Activated CD4-positive, CD25-positive, alpha-beta regulatory T cell (primary cell): ENCODE results near the gene UNC13C.

ENCODE experiments used
- DNase-seq, 4 experiments: peaks; one replicate each; lab custom pipeline; 2025; lab: John Stamatoyannopoulos, UW

The UNC13C gene

GRCh38 chr15:54120949-54121463 lies 142.8 kb downstream of the UNC13C start:
- DNase-seq = no peak

DNA sequence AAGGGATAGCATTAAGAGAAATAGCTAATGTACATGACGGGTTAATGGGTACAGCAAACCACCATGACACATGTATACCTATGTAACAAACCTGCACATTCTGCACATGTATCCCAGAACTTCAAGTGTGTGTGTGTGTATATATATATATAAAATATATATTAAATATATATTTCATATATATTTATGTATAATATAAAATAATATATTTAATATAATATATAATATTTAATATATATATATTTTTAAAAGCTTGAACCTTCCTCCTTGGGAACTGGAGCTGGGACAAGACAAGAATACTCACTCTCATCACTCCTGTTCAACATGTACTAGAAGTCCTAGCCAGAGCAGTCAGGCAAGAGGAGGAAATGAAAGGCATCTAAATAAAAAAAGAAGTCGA lies 149.3 kb downstream of the UNC13C start:
- DNase-seq = no peak

- no peak for DNase-seq
Observed at GRCh38 chr15:54131410-54131809, 153.2 kb downstream of the UNC13C start.

GRCh38 chr15:54149115-54149531 lies 170.9 kb downstream of the UNC13C start:
- DNase-seq = no peak

DNA sequence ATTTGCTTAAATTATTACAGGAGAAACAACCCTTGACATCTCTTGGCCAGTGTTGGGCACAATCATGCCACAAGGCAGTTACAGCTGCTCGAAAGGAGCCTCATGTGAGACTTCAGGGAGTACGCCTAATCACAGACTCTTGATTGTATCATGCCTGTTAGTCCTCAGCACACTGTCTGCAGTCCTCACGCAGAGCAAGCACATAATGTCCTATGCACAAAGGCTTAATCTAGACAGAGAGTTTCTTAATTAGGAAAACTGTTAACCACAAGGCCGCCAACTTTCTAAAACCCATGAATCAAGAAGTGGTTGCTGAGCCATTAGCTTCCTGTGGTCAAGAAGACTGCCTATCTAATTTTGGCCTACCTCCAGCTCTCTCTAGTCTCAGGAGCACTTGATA lies 172.0 kb downstream of the UNC13C start:
- DNase-seq = no peak

GRCh38 chr15:54159012-54159411 lies 180.8 kb downstream of the UNC13C start:
- no peak for DNase-seq

- DNase-seq = no peak
Observed at GRCh38 chr15:54187325-54187724, 209.1 kb downstream of the UNC13C start.

DNA sequence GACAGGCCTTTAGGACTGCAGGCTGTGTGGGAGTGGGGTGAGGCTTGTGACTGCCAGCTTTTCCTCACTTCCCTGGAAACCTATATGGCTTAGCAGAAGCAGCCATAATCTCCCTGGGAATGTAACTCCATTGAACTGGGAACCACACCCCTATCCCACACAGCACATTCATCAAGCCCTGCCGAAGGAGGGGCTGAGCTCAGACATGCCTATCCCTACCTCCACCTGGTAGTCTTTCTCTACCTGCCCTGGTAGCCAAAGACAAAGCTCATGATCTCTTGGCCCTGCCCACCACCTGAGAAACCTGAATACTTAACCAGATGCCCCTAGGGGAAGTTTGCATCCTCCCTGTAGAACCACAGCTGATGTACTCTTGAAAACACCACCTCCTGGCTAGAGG lies 219.8 kb downstream of the UNC13C start:
- DNase-seq = no peak

GRCh38 chr15:54206586-54207321 lies 228.5 kb downstream of the UNC13C start:
- no peak for DNase-seq

- no peak for DNase-seq
Observed at GRCh38 chr15:54208786-54209185, 230.5 kb downstream of the UNC13C start.

DNA sequence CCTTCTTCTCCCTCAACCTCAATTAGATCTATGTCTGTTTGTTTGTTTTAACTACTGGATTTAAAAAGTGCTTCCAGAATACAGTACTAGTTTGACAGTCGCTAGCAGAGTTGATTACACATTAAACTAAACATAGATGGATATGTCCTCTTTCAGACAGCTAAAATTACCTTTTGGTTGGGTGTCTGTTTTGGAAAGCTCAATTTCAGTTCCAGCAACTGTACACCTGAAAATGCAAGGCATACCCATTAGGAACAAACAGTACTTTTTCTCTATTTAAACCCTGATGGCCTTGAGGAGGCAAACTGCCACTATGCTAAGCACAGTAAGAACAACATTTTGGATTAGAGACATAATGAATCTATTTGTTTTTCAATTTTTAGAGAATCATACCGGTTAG lies 234.4 kb downstream of the UNC13C start:
- no peak for DNase-seq

DNA sequence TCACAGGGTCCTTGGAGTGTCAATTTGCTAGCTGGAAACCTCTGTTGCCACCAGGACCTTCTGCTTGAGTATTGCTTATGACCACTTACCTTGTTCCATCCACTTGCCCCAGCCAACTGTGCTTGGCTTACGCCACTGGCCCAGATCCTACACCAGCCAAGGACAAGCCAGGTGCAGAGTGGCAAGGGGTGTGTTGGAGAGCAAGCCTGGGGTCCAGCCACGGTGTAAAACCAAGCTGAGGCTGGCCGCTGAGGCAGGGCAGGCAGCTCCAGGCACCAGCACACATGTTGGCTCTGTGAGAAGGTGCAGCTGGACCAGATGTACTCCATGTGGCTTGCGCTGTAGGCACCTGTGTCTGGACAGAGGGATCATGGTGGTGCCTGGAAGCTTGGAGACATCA lies 248.2 kb downstream of the UNC13C start:
- DNase-seq = no peak

- no peak for DNase-seq
Observed at GRCh38 chr15:54227569-54227968, 249.3 kb downstream of the UNC13C start.

- DNase-seq = no peak
Observed at GRCh38 chr15:54250326-54250725, 272.1 kb downstream of the UNC13C start.

- DNase-seq = no peak
Observed at GRCh38 chr15:54256190-54256589, 277.9 kb downstream of the UNC13C start.

GRCh38 chr15:54273928-54274327 lies 295.7 kb downstream of the UNC13C start:
- no peak for DNase-seq

DNA sequence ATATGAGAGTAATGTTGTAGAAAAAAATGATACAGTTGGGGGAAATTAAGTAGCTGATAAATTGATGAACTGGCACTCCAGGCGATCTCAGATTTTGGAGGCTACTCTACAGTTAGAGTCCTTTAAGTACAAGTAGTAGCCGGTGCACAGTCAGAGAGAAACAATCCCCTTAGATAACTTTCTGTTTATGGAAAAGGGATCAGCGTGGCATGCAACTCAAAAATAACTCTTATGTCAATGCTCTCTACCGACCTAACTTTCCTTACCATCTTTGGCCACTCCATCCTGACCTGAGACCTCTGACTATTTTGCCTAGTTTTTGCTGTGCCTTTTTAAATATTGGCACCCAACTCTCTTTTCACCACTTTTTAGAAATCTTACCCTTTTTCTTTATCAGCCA lies 299.6 kb downstream of the UNC13C start:
- no peak for DNase-seq

DNA sequence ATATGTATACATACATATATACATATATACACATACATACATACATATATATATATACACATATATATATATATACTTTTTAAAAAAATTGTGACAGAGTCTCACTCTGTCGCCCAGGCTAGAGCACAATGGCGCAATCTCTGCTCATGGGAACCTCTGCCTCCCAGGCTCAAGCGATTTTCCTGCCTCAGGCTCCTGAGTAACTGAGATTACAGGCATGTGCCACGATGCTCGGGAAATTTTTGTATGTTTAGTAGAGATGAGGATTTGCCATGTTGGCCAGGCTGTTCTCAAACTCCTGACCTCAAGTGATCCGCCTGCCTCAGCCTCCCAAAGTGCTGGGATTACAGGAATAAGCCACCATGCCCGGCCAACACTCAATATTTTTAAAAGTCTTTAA lies 302.5 kb downstream of the UNC13C start:
- DNase-seq = no peak

- DNase-seq = no peak
Observed at GRCh38 chr15:54282228-54282836, 304.1 kb downstream of the UNC13C start.

- no peak for DNase-seq
Observed at GRCh38 chr15:54288049-54288448, 309.8 kb downstream of the UNC13C start.

- no peak for DNase-seq
Observed at GRCh38 chr15:54289590-54290136, 311.4 kb downstream of the UNC13C start.

DNA sequence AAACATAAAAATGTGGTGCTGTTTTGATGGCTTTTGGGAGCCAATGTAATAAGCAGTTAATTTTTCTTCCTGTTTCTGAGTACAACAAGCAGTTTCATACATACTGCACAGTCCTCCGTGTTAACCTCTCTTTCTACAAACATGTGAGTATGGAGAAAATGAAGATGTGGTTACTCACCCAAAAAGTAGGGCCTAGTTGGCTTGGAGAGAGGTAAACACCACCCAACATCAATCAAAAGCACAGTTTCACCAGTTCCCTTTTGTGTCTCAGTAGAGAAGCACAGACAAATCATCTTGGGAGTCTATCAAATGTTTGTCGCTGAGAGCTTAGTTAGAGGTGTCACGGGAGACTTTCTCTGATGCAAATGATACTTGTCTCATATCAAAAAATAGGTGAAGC lies 320.2 kb downstream of the UNC13C start:
- no peak for DNase-seq

DNA sequence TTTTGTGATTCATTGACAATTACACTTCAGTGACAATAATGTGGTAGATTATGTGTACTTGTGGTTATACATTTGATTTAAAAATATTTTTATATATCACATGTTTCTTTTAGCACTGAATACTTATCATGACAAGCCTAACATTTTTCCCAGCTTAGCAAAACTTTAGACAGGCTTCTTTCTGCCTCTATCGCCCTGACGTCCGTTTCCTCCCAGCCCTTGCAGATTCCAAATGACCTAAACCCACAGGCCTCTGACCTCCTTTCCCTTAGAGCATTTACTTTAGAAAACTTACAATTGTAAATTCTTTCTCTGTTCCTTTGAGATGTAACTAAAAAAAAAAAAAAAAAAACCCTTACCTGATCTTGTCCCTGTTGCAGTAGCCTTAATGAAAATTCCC lies 326.1 kb downstream of the UNC13C start:
- DNase-seq = no peak
